Ramos (cell line): ENCODE data around the gene MED17.

Experiments
- in situ Hi-C: fragments of 300-500 bp; cut with MboI; formaldehyde crosslinking; loops from one replicate; pipeline ENCODE4 v1.14.3; 2022; ENCODE audit warnings: low sequenced_read_pairs; ENCODE audit not compliant: unreplicated experiment

MED17 gene

GRCh38 chr11:93845181-93846092, 61.4 kb downstream of the MED17 start:
- in situ Hi-C loops = no loop called here

GRCh38 chr11:93846411-93846810, 62.3 kb downstream of the MED17 start:
- in situ Hi-C loops = no loop called here

- in situ Hi-C loops = no loop called here
Observed at GRCh38 chr11:93849201-93849600, 65.1 kb downstream of the MED17 start.

GRCh38 chr11:93849751-93850593, 65.9 kb downstream of the MED17 start:
- in situ Hi-C loops = no loop called here

GRCh38 chr11:93850594-93851018, 66.5 kb downstream of the MED17 start, which contains the start of gene VSTM5:
Gene VSTM5, minus strand, starts transcription at chr11:93850618. Its CDS starts 116 bp downstream, at chr11:93850502.
- in situ Hi-C loops = no loop called here

- in situ Hi-C loops = no loop called here
Observed at GRCh38 chr11:93852242-93852641, 68.2 kb downstream of the MED17 start.

GRCh38 chr11:93857413-93858120, 73.5 kb downstream of the MED17 start:
- in situ Hi-C loops = no loop called here

GRCh38 chr11:93858121-93858775, 74.2 kb downstream of the MED17 start:
- in situ Hi-C loops = no loop called here

GRCh38 chr11:93861808-93862207, 77.7 kb downstream of the MED17 start:
- in situ Hi-C loops = no loop called here
